H1 (cell line): ENCODE measurements around the gene SNED1. TPM values are rescaled to one million over a fixed set of nuclear protein-coding genes. Genes with fewer than 3 reads are reported as not detected.

Experiments
- EP300 ChIP-seq, 2 experiments: IDR thresholded peaks; 1 replicate in 1 of 2; 2 replicates in 1 of 2; pipeline ENCODE4 v1.6.1; 2011 to 2012; ENCODE audit warnings: low read depth in 2 of 2, low read length in 2 of 2, mild to moderate bottlenecking in 2 of 2, borderline replicate concordance in 1 of 2, inconsistent platforms in 1 of 2, moderate library complexity in 1 of 2
- EZH2 ChIP-seq: fragments of 200-600 bp; sonication (generic); IDR thresholded peaks from 2 replicates; pipeline ENCODE4 v1.7.1; 2012; ENCODE audit warnings: low read depth, mild to moderate bottlenecking, moderate library complexity, low read length, inconsistent platforms; ENCODE audit not compliant: severe bottlenecking
- HDAC6 ChIP-seq: IDR thresholded peaks from one replicate; pipeline ENCODE4 v1.7.1; 2012; ENCODE audit warnings: low read depth, mild to moderate bottlenecking, inconsistent platforms, low read length, moderate library complexity
- POU5F1 ChIP-seq: IDR thresholded peaks from 2 replicates; pipeline ENCODE4 v1.6.1; 2011; ENCODE audit warnings: low read depth, mild to moderate bottlenecking, low read length, moderate library complexity
- RNF2 ChIP-seq: fragments of 200-900, 300-1000 bp; sonication (generic); IDR thresholded peaks from 2 replicates; pipeline ENCODE4 v1.7.1; 2016; ENCODE audit warnings: borderline replicate concordance, low read depth, mild to moderate bottlenecking, antibody characterized with exemption, low read length; ENCODE audit not compliant: poor library complexity, severe bottlenecking; ENCODE audit errors: missing control alignments
- SP2 ChIP-seq: IDR thresholded peaks from 2 replicates; pipeline ENCODE4 v1.6.1; 2012; ENCODE audit warnings: mild to moderate bottlenecking, low read length, inconsistent platforms
- SRF ChIP-seq: IDR thresholded peaks from 2 replicates; pipeline ENCODE4 v1.6.1; 2011; ENCODE audit warnings: mild to moderate bottlenecking, low read depth, low read length, moderate library complexity
- polyA plus RNA-seq, 7 experiments: library from polyadenylated mRNA; depleted of rRNA in 3 of 7; stranded (reverse) in 5 of 7; unstranded in 2 of 7; fragments of >200 nt in 5 of 7; fragments of 200-250 nt in 2 of 7; gene quantifications; 1 replicate in 5 of 7; 2 replicates in 1 of 7; 4 replicates in 1 of 7; pipeline versions ENCODE4 v1.2.1 to v1.2.3, GENCODE V29; 2011 to 2013; ENCODE audit warnings: missing spikeins in 2 of 7, mixed read lengths in 2 of 7
- total RNA-seq: library from RNA; stranded (reverse); fragmentation: NEBNext Ultra II Directional; extraction: Animal tissue kit (Norgen Biotek cat#: 25700); gene quantifications from 2 replicates; pipeline ENCODE4 v1.2.1, GENCODE V29; 2021
- TF ChIP-seq, protein P1 (sequence below): IDR thresholded peaks from 2 replicates; pipeline ENCODE4 v1.6.1; 2012; ENCODE audit warnings: inconsistent platforms
- TF ChIP-seq, protein P2 (sequence below): IDR thresholded peaks from 2 replicates; pipeline ENCODE4 v1.6.1; 2011; ENCODE audit warnings: low read depth, mild to moderate bottlenecking, low read length; ENCODE audit not compliant: insufficient read depth

The SNED1 gene
- total and polyA plus RNA-seq, 2 of the 8 experiments (the other 6 are each of a cell fraction or from before 2014, with no cell fraction given): 1.9 TPM

DNA sequence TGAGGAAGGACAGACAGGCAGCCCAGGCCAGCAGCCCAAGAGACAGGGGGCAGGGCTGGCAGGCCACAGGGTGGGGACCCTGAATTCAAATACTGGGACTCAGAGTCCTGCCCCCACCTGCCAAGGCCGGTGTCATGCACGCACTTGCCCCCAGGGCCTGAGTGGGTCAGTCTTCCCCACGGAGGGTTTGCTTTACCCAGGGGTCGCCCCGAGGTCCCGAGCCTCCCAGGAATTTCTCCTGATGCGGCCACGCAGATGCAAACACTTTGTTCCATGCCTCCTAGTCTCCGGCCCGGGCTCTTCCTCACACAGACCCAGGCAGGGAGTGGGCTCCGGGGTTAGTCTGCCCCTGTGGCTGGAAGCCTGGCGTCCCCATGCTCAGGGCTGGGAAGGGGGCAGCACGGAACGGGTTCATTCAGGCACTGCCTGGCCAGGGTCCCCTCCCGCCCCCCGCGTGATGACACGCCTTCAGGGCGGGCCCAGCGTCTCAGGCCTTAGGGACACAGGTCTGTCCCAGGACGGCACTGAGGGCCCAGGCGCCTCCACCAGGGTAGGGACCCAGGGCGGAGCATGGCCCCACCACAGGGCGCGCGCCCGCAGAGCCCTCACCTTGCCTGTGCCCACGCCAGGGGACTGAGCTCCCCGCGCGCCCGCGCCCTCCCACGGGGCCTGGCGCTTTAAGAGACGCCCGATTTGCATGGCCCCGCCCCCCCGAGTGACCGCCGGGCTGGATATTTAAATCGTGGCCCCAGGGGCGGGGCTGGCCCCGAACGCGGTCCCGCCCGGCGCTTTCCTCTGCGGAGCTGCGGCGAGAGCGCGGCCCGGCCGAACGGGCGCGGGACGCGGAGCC is at the start of gene SNED1 (continued):
- TF ChIP-seq SP2 (no peak), RNF2 (no peak), HDAC6 (no peak), POU5F1 (no peak), SRF (no peak), EP300 (IDR thresholded peaks at IDR 0.05; ENCODE audit: borderline replicate concordance in 1 of 2, low read depth in 2 of 2, low read length in 2 of 2) (no peak), EZH2 (no peak)
- TF ChIP-seq, protein P1, sequence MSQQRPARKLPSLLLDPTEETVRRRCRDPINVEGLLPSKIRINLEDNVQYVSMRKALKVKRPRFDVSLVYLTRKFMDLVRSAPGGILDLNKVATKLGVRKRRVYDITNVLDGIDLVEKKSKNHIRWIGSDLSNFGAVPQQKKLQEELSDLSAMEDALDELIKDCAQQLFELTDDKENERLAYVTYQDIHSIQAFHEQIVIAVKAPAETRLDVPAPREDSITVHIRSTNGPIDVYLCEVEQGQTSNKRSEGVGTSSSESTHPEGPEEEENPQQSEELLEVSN: 0 out of 2 replicates have a peak, but pooled peaks have one; percentile 16
- TF ChIP-seq, protein P2, sequence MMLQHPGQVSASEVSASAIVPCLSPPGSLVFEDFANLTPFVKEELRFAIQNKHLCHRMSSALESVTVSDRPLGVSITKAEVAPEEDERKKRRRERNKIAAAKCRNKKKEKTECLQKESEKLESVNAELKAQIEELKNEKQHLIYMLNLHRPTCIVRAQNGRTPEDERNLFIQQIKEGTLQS: no peak
